22Rv1 (cell line): Measurements from ENCODE around the gene C2orf76.

Source experiments
- ZFX ChIP-seq: fragments of 450-650 bp; IDR thresholded peaks from 2 replicates; pipeline ENCODE4 v1.6.1; 2017; ENCODE audit warnings: antibody characterized with exemption, borderline replicate concordance
- TF ChIP-seq, protein P1 (sequence below): fragments of 450-650 bp; IDR thresholded peaks from 2 replicates; pipeline ENCODE4 v1.5.1; 2017; ENCODE audit warnings: mild to moderate bottlenecking

DNA sequence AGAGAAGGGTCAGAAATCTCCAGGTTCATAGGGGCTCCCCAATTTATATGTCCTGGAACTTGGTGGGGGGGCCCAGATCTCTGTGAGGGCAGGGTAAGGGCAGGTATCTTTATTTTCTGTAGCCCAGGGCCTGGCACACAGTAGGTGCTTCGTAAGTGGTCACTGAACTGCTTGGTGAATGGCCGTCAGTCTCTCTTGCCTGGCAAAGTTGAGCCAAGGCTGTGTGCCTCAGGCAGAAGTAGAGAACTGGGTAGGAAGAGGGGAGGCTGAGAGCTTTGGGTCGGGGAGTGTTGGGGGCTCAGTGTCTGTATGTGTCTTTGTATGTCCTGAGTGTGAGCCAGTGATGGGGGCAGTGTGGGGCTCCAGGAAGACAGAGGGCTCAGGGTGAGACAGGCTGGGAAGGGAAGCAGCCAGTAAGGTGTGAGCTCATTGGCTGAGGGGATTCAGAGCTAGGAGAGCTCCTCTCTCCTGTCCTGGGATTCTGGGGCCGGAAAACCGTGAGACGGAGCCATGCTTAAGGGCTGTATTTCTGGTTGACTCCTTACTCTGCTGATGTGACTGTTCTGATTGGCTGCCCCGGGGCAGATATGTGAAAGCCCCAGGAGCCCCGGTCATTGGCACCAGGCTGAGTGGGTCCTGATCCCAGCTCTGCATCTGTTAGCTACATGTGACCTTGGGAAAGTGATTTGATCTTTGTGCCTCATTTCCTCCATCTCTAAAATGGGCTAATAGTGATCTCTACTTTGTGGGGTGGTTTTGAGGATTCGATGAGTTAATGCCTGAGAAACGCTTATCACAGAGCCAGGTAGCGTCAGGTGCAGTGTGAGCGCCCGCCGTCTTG is 112.7 kb downstream of the C2orf76 start:
- TF ChIP-seq, protein P1, sequence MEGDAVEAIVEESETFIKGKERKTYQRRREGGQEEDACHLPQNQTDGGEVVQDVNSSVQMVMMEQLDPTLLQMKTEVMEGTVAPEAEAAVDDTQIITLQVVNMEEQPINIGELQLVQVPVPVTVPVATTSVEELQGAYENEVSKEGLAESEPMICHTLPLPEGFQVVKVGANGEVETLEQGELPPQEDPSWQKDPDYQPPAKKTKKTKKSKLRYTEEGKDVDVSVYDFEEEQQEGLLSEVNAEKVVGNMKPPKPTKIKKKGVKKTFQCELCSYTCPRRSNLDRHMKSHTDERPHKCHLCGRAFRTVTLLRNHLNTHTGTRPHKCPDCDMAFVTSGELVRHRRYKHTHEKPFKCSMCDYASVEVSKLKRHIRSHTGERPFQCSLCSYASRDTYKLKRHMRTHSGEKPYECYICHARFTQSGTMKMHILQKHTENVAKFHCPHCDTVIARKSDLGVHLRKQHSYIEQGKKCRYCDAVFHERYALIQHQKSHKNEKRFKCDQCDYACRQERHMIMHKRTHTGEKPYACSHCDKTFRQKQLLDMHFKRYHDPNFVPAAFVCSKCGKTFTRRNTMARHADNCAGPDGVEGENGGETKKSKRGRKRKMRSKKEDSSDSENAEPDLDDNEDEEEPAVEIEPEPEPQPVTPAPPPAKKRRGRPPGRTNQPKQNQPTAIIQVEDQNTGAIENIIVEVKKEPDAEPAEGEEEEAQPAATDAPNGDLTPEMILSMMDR: no peak
- no peak for TF ChIP-seq ZFX
